Activated T-cell treated with anti-CD3 and anti-CD28 coated beads, Interleukin-2, amount 50 U/mL, for 48 hours (primary cell): ENCODE measurements around the gene PTCHD1.

Experiments
- DNase-seq, 2 experiments: peaks; one replicate each; pipeline ENCODE4 v3.0.0-alpha.2; 2020

Gene PTCHD1

GRCh38 chrX:23364416-23364815 lies 29.8 kb downstream of the PTCHD1 start:
- no peak for DNase-seq

GRCh38 chrX:23365541-23365940 lies 30.9 kb downstream of the PTCHD1 start:
- DNase-seq = no peak

GRCh38 chrX:23366914-23367313 lies 32.3 kb downstream of the PTCHD1 start:
- DNase-seq = no peak

- DNase-seq = no peak
Observed at GRCh38 chrX:23369027-23369426, 34.4 kb downstream of the PTCHD1 start.

GRCh38 chrX:23372220-23372902 lies 37.7 kb downstream of the PTCHD1 start:
- DNase-seq = no peak

GRCh38 chrX:23373129-23373804 lies 38.6 kb downstream of the PTCHD1 start:
- DNase-seq = no peak

- DNase-seq = no peak
Observed at GRCh38 chrX:23374291-23374690, 39.6 kb downstream of the PTCHD1 start.

- no peak for DNase-seq
Observed at GRCh38 chrX:23376581-23376980, 41.9 kb downstream of the PTCHD1 start.

- DNase-seq = no peak
Observed at GRCh38 chrX:23380581-23380980, 45.9 kb downstream of the PTCHD1 start.

GRCh38 chrX:23381099-23382087 lies 46.7 kb downstream of the PTCHD1 start:
- DNase-seq = no peak

- no peak for DNase-seq
Observed at GRCh38 chrX:23382572-23382971, 47.9 kb downstream of the PTCHD1 start.

GRCh38 chrX:23383411-23383810 lies 48.8 kb downstream of the PTCHD1 start:
- no peak for DNase-seq

GRCh38 chrX:23385242-23385641 lies 50.6 kb downstream of the PTCHD1 start:
- DNase-seq = no peak

GRCh38 chrX:23386260-23386659 lies 51.6 kb downstream of the PTCHD1 start:
- no peak for DNase-seq

- DNase-seq = no peak
Observed at GRCh38 chrX:23386726-23387125, 52.1 kb downstream of the PTCHD1 start.

- DNase-seq = no peak
Observed at GRCh38 chrX:23387550-23388184, 53.0 kb downstream of the PTCHD1 start.

GRCh38 chrX:23389196-23389792 lies 54.6 kb downstream of the PTCHD1 start:
- no peak for DNase-seq

GRCh38 chrX:23390979-23391378 lies 56.3 kb downstream of the PTCHD1 start:
- DNase-seq = no peak

GRCh38 chrX:23392195-23392594 lies 57.5 kb downstream of the PTCHD1 start:
- DNase-seq = no peak

- DNase-seq = no peak
Observed at GRCh38 chrX:23394421-23394820, 59.8 kb downstream of the PTCHD1 start.

- no peak for DNase-seq
Observed at GRCh38 chrX:23396263-23396662, 61.6 kb downstream of the PTCHD1 start.

- no peak for DNase-seq
Observed at GRCh38 chrX:23398570-23398969, 63.9 kb downstream of the PTCHD1 start.

- DNase-seq = no peak
Observed at GRCh38 chrX:23403849-23404248, 69.2 kb downstream of the PTCHD1 start.
